Measurements from ENCODE around the gene SNTB2. TPM values are rescaled to one million over a fixed set of nuclear protein-coding genes. Genes with fewer than 3 reads are reported as not detected.
A peak's percentile ranks its signal among the peaks of the same experiment; 100 is the strongest.

The SNTB2 gene
- total and polyA plus RNA-seq, 2 of the 13 experiments (the other 11 are each of a cell fraction or from before 2014, with no cell fraction given): 11.5 to 19.2 TPM

DNA sequence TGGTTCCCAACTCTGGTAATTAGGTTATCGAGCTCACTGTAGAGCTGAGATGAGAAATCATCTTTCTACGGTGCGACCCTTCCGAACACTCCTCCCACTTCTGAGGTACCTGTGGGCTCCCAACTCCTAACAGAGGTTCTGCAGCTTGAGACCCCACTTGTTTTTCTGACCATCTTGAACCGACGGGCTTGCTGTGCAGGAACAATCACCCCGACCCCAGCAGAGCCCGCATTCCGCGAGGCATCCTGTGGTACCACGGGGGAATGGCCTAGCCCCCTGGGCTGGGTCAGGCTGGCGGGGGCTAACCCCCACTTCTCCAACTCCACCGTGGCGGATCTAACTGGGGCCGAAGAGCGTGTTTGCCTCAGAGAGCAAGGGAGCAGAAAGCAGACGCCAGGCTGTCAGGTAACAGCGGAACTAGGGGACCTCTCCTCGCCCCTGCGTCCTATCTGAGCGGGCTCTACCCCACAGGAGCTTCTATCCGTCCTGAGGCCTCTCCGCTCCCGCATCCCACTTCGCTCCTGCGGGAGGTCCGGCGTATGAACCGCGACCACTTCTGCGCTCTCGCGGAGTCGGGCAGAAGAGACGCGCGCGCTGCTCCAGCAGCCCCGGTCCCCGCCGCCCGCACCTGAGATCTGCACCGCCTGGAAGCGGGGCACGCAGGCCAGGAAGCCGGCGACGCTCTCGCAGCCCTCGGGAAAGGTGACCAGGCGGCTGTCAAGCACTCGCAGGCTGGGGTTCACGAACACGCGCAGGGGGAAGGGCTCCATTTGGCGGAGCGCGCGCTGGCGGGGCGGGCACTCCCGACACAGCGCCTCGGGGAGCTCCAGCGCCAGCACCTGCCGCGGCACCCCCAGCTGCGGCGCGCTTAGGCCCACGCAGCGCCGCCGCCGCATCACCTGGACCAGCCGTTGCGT, 142.7 kb downstream of the SNTB2 start (continued):
- TF ChIP-seq, protein P1, sequence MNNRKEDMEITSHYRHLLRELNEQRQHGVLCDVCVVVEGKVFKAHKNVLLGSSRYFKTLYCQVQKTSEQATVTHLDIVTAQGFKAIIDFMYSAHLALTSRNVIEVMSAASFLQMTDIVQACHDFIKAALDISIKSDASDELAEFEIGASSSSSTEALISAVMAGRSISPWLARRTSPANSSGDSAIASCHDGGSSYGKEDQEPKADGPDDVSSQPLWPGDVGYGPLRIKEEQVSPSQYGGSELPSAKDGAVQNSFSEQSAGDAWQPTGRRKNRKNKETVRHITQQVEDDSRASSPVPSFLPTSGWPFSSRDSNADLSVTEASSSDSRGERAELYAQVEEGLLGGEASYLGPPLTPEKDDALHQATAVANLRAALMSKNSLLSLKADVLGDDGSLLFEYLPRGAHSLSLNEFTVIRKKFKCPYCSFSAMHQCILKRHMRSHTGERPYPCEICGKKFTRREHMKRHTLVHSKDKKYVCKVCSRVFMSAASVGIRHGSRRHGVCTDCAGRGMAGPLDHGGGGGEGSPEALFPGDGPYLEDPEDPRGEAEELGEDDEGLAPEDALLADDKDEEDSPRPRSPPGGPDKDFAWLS (CRISPR knock-in tag; IDR thresholded peaks at IDR 0.05; ENCODE audit: borderline replicate concordance): 0 out of 2 replicates have a peak, but pooled peaks have one; percentile 40
- TF ChIP-seq ZNF772 (CRISPR knock-in tag; IDR thresholded peaks at IDR 0.05): 0 out of 2 replicates have a peak, but pooled peaks have one; percentile 50
- no peak; the same call in 1 of the 2 replicates for TF ChIP-seq SRY (CRISPR knock-in tag; IDR thresholded peaks at IDR 0.05)
- TF ChIP-seq SMAD1 (CRISPR knock-in tag; IDR thresholded peaks at IDR 0.05; ENCODE audit: borderline replicate concordance, low read depth): no peak; the same call in 1 of the 2 replicates
- TF ChIP-seq SRSF9 (IDR thresholded peaks at IDR 0.05; ENCODE audit: borderline replicate concordance, insufficient read depth, low read depth, low read length, poor library complexity, severe bottlenecking): no peak
- TF ChIP-seq RBAK (CRISPR knock-in tag; IDR thresholded peaks at IDR 0.05): 0 out of 2 replicates have a peak, but pooled peaks have one; percentile 21
- TF ChIP-seq ZNF775 (CRISPR knock-in tag; IDR thresholded peaks at IDR 0.05; ENCODE audit: borderline replicate concordance): no peak
- TF ChIP-seq ISX (CRISPR knock-in tag; conservative IDR thresholded peaks at IDR 0.05): no peak
- TF ChIP-seq, protein P2, sequence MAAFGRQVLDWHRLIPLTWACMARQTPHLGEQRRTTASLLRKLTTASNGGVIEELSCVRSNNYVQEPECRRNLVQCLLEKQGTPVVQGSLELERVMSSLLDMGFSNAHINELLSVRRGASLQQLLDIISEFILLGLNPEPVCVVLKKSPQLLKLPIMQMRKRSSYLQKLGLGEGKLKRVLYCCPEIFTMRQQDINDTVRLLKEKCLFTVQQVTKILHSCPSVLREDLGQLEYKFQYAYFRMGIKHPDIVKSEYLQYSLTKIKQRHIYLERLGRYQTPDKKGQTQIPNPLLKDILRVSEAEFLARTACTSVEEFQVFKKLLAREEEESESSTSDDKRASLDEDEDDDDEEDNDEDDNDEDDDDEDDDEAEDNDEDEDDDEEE (CRISPR knock-in tag; IDR thresholded peaks at IDR 0.05): peak; percentile 16; the same call in 1 of the 2 replicates
- TF ChIP-seq HDAC1 (CRISPR knock-in tag; IDR thresholded peaks at IDR 0.05): no peak; the same call in 1 of the 2 replicates
- TF ChIP-seq, protein P3, sequence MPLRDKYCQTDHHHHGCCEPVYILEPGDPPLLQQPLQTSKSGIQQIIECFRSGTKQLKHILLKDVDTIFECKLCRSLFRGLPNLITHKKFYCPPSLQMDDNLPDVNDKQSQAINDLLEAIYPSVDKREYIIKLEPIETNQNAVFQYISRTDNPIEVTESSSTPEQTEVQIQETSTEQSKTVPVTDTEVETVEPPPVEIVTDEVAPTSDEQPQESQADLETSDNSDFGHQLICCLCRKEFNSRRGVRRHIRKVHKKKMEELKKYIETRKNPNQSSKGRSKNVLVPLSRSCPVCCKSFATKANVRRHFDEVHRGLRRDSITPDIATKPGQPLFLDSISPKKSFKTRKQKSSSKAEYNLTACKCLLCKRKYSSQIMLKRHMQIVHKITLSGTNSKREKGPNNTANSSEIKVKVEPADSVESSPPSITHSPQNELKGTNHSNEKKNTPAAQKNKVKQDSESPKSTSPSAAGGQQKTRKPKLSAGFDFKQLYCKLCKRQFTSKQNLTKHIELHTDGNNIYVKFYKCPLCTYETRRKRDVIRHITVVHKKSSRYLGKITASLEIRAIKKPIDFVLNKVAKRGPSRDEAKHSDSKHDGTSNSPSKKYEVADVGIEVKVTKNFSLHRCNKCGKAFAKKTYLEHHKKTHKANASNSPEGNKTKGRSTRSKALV (CRISPR knock-in tag; IDR thresholded peaks at IDR 0.05): no peak
- TF ChIP-seq, protein P4, sequence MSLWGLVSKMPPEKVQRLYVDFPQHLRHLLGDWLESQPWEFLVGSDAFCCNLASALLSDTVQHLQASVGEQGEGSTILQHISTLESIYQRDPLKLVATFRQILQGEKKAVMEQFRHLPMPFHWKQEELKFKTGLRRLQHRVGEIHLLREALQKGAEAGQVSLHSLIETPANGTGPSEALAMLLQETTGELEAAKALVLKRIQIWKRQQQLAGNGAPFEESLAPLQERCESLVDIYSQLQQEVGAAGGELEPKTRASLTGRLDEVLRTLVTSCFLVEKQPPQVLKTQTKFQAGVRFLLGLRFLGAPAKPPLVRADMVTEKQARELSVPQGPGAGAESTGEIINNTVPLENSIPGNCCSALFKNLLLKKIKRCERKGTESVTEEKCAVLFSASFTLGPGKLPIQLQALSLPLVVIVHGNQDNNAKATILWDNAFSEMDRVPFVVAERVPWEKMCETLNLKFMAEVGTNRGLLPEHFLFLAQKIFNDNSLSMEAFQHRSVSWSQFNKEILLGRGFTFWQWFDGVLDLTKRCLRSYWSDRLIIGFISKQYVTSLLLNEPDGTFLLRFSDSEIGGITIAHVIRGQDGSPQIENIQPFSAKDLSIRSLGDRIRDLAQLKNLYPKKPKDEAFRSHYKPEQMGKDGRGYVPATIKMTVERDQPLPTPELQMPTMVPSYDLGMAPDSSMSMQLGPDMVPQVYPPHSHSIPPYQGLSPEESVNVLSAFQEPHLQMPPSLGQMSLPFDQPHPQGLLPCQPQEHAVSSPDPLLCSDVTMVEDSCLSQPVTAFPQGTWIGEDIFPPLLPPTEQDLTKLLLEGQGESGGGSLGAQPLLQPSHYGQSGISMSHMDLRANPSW (CRISPR knock-in tag; IDR thresholded peaks at IDR 0.05; ENCODE audit: borderline replicate concordance): no peak
- TF ChIP-seq ATF7 (IDR thresholded peaks at IDR 0.05): no peak
- TF ChIP-seq ATF7 (CRISPR knock-in tag; IDR thresholded peaks at IDR 0.05): peak; percentile 33; the same call in 1 of the 2 replicates
- TF ChIP-seq RARG (CRISPR knock-in tag; IDR thresholded peaks at IDR 0.05; ENCODE audit: low read depth): no peak
- TF ChIP-seq SOX5 (CRISPR knock-in tag; IDR thresholded peaks at IDR 0.05; ENCODE audit: borderline replicate concordance): no peak
- no peak for TF ChIP-seq THYN1 (CRISPR knock-in tag; IDR thresholded peaks at IDR 0.05; ENCODE audit: borderline replicate concordance, low read depth)
- TF ChIP-seq NRL (CRISPR knock-in tag; IDR thresholded peaks at IDR 0.05; ENCODE audit: borderline replicate concordance): peak; percentile 80
- TF ChIP-seq LCORL (IDR thresholded peaks at IDR 0.05): no peak
- TF ChIP-seq LCORL (CRISPR knock-in tag; IDR thresholded peaks at IDR 0.05): no peak; the same call in 1 of the 2 replicates
- no peak for TF ChIP-seq CC2D1A (CRISPR knock-in tag; IDR thresholded peaks at IDR 0.05)
